ENCODE measurements around the gene F2RL3. TPM values are rescaled to one million over a fixed set of nuclear protein-coding genes. Genes with fewer than 3 reads are reported as not detected.

The F2RL3 gene
- total RNA-seq, 1 donor: not detected

DNA sequence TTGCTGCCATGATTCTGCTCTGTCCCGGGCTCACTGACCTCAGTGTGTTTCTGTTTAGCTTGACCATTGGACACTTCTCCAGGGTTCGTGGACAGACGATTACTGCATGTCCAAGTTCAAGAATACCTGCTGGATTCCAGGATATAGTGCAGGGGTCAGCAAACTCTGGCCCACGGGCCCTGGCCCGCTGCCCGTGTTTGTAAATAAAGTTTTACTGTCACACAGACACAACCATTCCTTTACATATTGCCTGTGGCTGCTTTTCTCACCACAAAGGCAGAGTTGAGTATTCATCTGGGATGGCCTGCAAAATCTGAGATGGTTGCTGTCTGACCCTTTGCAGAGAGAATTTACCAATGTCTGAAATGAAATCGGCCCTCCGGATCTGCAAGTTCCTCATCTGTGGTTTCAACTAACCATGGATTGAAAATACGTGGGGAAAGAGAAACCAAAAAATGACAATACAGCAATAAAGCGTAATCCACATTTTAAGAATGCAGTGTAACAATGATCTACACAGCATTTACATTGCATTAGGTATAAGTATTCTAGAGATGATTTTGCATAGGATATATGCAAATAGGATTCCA is 25.9 kb upstream of the F2RL3 start:
- no peak for DNase-seq (ENCODE audit: low read depth)
- TF ChIP-seq, protein P1, sequence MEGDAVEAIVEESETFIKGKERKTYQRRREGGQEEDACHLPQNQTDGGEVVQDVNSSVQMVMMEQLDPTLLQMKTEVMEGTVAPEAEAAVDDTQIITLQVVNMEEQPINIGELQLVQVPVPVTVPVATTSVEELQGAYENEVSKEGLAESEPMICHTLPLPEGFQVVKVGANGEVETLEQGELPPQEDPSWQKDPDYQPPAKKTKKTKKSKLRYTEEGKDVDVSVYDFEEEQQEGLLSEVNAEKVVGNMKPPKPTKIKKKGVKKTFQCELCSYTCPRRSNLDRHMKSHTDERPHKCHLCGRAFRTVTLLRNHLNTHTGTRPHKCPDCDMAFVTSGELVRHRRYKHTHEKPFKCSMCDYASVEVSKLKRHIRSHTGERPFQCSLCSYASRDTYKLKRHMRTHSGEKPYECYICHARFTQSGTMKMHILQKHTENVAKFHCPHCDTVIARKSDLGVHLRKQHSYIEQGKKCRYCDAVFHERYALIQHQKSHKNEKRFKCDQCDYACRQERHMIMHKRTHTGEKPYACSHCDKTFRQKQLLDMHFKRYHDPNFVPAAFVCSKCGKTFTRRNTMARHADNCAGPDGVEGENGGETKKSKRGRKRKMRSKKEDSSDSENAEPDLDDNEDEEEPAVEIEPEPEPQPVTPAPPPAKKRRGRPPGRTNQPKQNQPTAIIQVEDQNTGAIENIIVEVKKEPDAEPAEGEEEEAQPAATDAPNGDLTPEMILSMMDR (IDR thresholded peaks at IDR 0.05; ENCODE audit: insufficient read depth, low read length): no peak
- H3K4me3 ChIP-seq (ENCODE audit: low read depth, low read length): no peak overlapping the region

DNA sequence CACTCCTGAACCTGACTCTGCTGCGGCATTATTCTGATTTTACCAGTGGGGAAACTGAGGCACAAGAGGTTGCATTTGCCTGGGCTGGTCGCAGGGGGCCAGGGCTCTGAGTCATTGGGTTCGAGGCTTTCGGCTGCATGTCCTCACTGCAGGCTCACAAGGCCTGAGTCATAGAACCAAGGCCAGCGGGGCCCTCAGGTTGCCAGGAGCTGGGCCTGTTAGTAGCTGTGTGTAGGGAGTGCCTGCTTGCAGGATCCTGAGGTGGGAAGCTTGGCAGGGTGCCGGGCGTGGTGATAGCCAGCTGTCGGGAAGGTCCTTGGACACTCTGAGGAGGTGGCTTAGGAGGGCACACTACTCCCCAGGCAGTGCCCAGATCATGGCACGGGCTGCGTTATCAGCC is 21.6 kb upstream of the F2RL3 start:
- no peak for DNase-seq (ENCODE audit: low read depth)
- no peak overlapping the region for H3K4me3 ChIP-seq (ENCODE audit: low read depth, low read length)
- TF ChIP-seq, protein P1 (IDR thresholded peaks at IDR 0.05; ENCODE audit: insufficient read depth, low read length): no peak

DNA sequence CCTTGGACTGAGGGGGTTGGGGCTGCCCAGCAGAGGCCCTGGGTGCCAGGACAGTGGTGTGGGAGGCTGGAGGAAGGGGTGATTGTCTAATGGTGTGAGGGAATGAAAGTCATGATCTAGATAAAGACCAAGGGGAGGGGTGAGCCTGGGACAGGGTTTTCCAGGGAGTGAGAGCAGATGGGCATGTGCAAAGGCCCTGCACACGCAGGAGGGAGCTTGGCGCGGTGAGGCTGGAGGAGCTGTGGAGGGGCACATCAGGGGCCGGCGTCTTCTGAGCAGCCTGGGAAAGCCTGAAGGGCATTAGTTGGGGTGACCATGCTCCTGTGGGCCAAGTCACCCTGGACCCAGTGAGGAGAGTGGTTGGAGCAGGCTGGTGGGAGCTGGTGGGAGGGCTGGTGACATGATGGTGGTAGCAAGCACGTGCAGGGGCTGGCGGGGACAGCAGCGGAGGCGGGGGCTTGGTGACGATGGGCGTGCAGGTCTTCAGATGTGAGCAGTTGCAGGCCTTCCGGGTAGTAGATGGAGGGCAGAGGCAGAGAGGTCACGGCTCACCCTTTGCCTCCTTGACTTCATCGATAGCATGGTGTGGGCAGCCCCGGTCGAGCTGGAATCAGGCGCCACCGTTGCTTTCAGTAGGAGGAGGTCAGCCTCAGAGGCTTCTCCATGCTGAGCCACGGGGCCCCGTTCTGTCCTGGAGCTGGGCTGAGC is 20.2 kb upstream of the F2RL3 start:
- TF ChIP-seq, protein P1 (IDR thresholded peaks at IDR 0.05; ENCODE audit: insufficient read depth, low read length): no peak
- no peak for DNase-seq (ENCODE audit: low read depth)
- no peak overlapping the region for H3K4me3 ChIP-seq (ENCODE audit: low read depth, low read length)

DNA sequence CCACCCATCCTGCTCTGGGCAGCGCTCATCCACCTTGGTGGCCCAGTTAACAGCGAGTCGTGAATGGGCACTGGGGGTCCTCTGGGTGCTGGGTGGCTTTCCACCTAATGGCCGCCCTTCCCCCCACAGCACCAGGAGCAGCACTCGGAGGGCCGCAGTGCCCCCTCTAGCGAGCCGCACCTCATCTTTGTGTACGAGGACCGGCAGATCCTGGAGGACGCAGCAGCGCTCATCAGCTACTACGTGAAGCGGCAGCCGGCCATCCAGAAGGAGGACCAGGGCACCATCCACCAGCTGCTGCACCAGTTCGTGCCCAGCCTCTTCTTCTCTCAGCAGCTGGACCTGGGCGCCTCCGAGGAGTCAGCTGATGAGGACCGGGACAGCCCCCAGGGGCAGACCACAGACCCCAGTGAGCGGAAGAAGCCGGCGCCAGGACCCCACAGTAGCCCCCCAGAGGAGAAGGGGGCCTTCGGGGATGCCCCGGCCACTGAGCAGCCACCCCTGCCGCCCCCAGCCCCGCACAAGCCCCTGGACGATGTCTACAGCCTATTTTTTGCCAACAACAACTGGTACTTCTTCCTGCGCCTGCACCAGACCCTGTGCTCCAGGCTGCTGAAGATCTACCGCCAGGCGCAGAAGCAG is 19.3 kb upstream of the F2RL3 start:
- DNase-seq (ENCODE audit: low read depth): no peak
- TF ChIP-seq, protein P1 (IDR thresholded peaks at IDR 0.05; ENCODE audit: insufficient read depth, low read length): no peak
- H3K4me3 ChIP-seq (ENCODE audit: low read depth, low read length): no peak overlapping the region

DNA sequence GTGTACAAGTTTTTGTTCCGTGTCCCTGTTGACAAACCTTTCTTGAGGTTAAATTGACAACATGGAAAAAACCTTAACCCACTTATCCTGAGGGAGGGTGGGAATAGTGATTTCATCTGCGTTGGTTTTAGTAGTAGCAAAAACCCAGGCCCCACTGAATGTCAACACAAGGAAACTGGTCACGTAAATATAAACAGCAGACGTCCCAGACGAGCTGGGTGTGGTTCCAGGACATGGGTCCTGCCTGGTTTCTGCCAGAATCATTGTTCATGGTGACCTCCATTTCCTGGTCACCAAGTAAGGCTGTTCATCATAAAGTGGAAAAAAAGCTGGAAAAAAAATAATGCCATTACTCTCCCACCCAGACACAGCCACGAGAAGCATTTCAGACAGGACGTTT is 16.9 kb upstream of the F2RL3 start:
- no peak for DNase-seq (ENCODE audit: low read depth)
- TF ChIP-seq, protein P1 (IDR thresholded peaks at IDR 0.05; ENCODE audit: insufficient read depth, low read length): no peak
- no peak overlapping the region for H3K4me3 ChIP-seq (ENCODE audit: low read depth, low read length)

DNA sequence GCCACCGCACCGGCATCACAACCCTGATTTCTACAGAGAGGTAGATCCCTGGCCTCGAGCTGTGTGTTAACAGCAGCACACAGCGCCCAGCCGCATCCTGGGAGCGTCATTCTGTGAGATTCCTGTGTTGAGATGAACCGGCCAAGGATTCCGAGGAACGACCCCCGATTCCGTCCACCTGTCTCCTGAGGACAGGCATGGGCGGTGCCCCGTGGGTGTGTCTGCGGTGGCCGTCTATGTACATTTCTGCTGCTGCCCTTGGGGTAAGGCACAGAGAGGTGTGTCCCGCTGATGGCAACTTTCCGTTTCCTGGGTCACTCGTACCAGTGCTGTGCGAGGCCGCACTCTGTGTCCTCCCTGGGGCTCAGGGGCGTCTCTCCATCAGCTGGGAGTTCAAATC is 16.1 kb upstream of the F2RL3 start:
- H3K4me3 ChIP-seq (ENCODE audit: low read depth, low read length): no peak overlapping the region
- TF ChIP-seq, protein P1 (IDR thresholded peaks at IDR 0.05; ENCODE audit: insufficient read depth, low read length): no peak
- no peak for DNase-seq (ENCODE audit: low read depth)
